ENCODE data around the gene GNA14. TPM values are rescaled to one million over a fixed set of nuclear protein-coding genes. Genes with fewer than 3 reads are reported as not detected.

The GNA14 gene
- total RNA-seq, 2 experiments from 2014 or later = not detected

- BruUV-seq (replicated peaks) = no TSS peak
- no peaks in the 10 kb centered on the region for H3K79me2 ChIP-seq (ENCODE audit: insufficient read depth, low read depth, low read length)
- no peaks in the 10 kb centered on the region for H3K9me2 ChIP-seq (ENCODE audit: insufficient read depth, low read length)
- no peaks in the 10 kb centered on the region for H3K36me3 ChIP-seq (ENCODE audit: insufficient read depth, low read length)
- no peak overlapping the region for H3K27ac ChIP-seq (ENCODE audit: low read depth, low read length, poor library complexity, severe bottlenecking)
- intact Hi-C loops (cut with micrococcal nuclease; ENCODE audit: unreplicated experiment) = no loop called here
- no peak overlapping the region for H2AFZ ChIP-seq (ENCODE audit: low read length)
- no peak for DNase-seq (ENCODE audit: low spot score)
- H4K20me1 ChIP-seq (ENCODE audit: insufficient read depth, low read length) = no peaks in the 10 kb centered on the region
- no peak overlapping the region for H3K4me3 ChIP-seq (ENCODE audit: low read depth, low read length, poor library complexity, severe bottlenecking)
- ChIA-PET POLR2A (interaction anchor here (0.6 to 0.7 kb wide), 2 partner anchors 12 to 78 kb away, joined by 3 read pairs; no protein-coding TSS in a partner anchor), CTCF (ENCODE audit: unreplicated experiment) (interaction anchor here (0.6 kb wide), 1 partner anchor 1092 kb away, joined by 3 read pairs; no protein-coding TSS in a partner anchor)
- TF ChIP-seq EZH2phosphoT487 (IDR thresholded peaks at IDR 0.05; ENCODE audit: borderline replicate concordance, low read depth, low read length) (no peak), CTCF (conservative IDR thresholded peaks at IDR 0.05; ENCODE audit: low read length) (no peak)
- no peaks in the 10 kb centered on the region for H3K9me3 ChIP-seq (ENCODE audit: low read length)
- no peaks in the 10 kb centered on the region for H3K4me1 ChIP-seq (ENCODE audit: insufficient read depth, low read length, poor library complexity, severe bottlenecking)
- H3K4me2 ChIP-seq (ENCODE audit: low read length) = no peak overlapping the region
These were observed 194.1 kb downstream of the GNA14 start for GRCh38 chr9:77453825-77454647.

- CTCF ChIA-PET (ENCODE audit: unreplicated experiment) = no interaction called here
- no peak overlapping the region for H3K27ac ChIP-seq (ENCODE audit: low read depth, low read length, poor library complexity, severe bottlenecking)
- POLR2A ChIA-PET = interaction anchor here (0.6 kb wide), 1 partner anchor 521 kb away, joined by 4 read pairs; no protein-coding TSS in a partner anchor
These were observed 196.6 kb downstream of the GNA14 start for GRCh38 chr9:77451507-77451906.

More at GRCh38 chr9:77451507-77451906, 196.6 kb downstream of the GNA14 start:
- no peak for DNase-seq (ENCODE audit: low spot score)
- no TSS peak for BruUV-seq (replicated peaks)
- no peak overlapping the region for H3K4me2 ChIP-seq (ENCODE audit: low read length)
- no peaks in the 10 kb centered on the region for H3K79me2 ChIP-seq (ENCODE audit: insufficient read depth, low read depth, low read length)
- H3K9me2 ChIP-seq (ENCODE audit: insufficient read depth, low read length) = no peaks in the 10 kb centered on the region
- TF ChIP-seq EZH2phosphoT487 (IDR thresholded peaks at IDR 0.05; ENCODE audit: borderline replicate concordance, low read depth, low read length) (no peak), CTCF (conservative IDR thresholded peaks at IDR 0.05; ENCODE audit: low read length) (no peak)
- no peaks in the 10 kb centered on the region for H4K20me1 ChIP-seq (ENCODE audit: insufficient read depth, low read length)
- H3K36me3 ChIP-seq (ENCODE audit: insufficient read depth, low read length) = no peaks in the 10 kb centered on the region
- no peak overlapping the region for H3K4me3 ChIP-seq (ENCODE audit: low read depth, low read length, poor library complexity, severe bottlenecking)
- no peak overlapping the region for H2AFZ ChIP-seq (ENCODE audit: low read length)
- intact Hi-C loops (cut with micrococcal nuclease; ENCODE audit: unreplicated experiment) = no loop called here
- no peaks in the 10 kb centered on the region for H3K9me3 ChIP-seq (ENCODE audit: low read length)
- H3K4me1 ChIP-seq (ENCODE audit: insufficient read depth, low read length, poor library complexity, severe bottlenecking) = no peaks in the 10 kb centered on the region

All from OCI-LY7 (cell line).